Activated CD4-positive, alpha-beta T cell treated with anti-CD3 and anti-CD28 coated beads, Interleukin-2, amount 10 ng/mL, durations not matched to agents 24 days and 14 days (primary cell): ENCODE data around the gene PRKCB. TPM values are rescaled to one million over a fixed set of nuclear protein-coding genes. Genes with fewer than 3 reads are reported as not detected.

Source experiments
- DNase-seq: peaks from one replicate; pipeline ENCODE4 v3.0.0; 2022
- H3K27ac Mint-ChIP-seq: one replicate; pipeline ENCODE4 v1.8.0; 2022; ENCODE audit warnings: mild to moderate bottlenecking, mixed read lengths
- H3K27me3 Mint-ChIP-seq: one replicate; pipeline ENCODE4 v1.8.0; 2022; ENCODE audit warnings: mixed read lengths
- H3K36me3 Mint-ChIP-seq: one replicate; pipeline ENCODE4 v1.8.0; 2022; ENCODE audit warnings: low read depth, mild to moderate bottlenecking, mixed read lengths
- H3K4me1 Mint-ChIP-seq: one replicate; pipeline ENCODE4 v1.8.0; 2021; ENCODE audit warnings: mixed read lengths
- H3K4me3 Mint-ChIP-seq: one replicate; pipeline ENCODE4 v1.8.0; 2022; ENCODE audit warnings: mild to moderate bottlenecking, moderate library complexity, mixed read lengths
- H3K9me3 Mint-ChIP-seq: one replicate; pipeline ENCODE4 v1.8.0; 2021; ENCODE audit warnings: mixed read lengths
- intact Hi-C: fragments of 100-400 bp; cut with micrococcal nuclease; formaldehyde crosslinking; loops from one replicate; pipeline ENCODE4 v1.15.1; 2023
- total RNA-seq: library from RNA; stranded (reverse); gene quantifications from 2 replicates; pipeline ENCODE4 v1.2.3, GENCODE V29; 2022

PRKCB gene
- total RNA-seq, 1 donor from 2014 or later, result 84.2 TPM

- Mint-ChIP-seq H3K36me3 (peaks cover 38% of the 10 kb centered on the region), H3K4me3 (no peak overlapping the region), H3K27me3 (no peaks in the 10 kb centered on the region), H3K27ac (no peak overlapping the region), H3K9me3 (no peaks in the 10 kb centered on the region), H3K4me1 (no peaks in the 10 kb centered on the region)
- no peak for DNase-seq
- intact Hi-C loops, result no loop called here
Measured at GRCh38 chr16:24174504-24174903, 338.7 kb downstream of the PRKCB start.

- H3K36me3 Mint-ChIP-seq, result peaks cover 40% of the 10 kb centered on the region
- no peak overlapping the region for H3K27ac Mint-ChIP-seq
- intact Hi-C loops, result no loop called here
Measured at GRCh38 chr16:24174957-24175356, 339.2 kb downstream of the PRKCB start.

GRCh38 chr16:24178496-24178895, 342.7 kb downstream of the PRKCB start:
- peak; percentile 65 for DNase-seq
- no peak overlapping the region for H3K4me3 Mint-ChIP-seq
- intact Hi-C loops, result no loop called here
- no peaks in the 10 kb centered on the region for H3K4me1 Mint-ChIP-seq
- H3K27ac Mint-ChIP-seq, result no peak overlapping the region
- no peaks in the 10 kb centered on the region for H3K27me3 Mint-ChIP-seq
- H3K36me3 Mint-ChIP-seq, result peaks cover 33% of the 10 kb centered on the region
- H3K9me3 Mint-ChIP-seq, result no peaks in the 10 kb centered on the region

More at GRCh38 chr16:24174957-24175356, 339.2 kb downstream of the PRKCB start:
- Mint-ChIP-seq H3K9me3 (no peaks in the 10 kb centered on the region), H3K4me3 (no peak overlapping the region), H3K4me1 (no peaks in the 10 kb centered on the region), H3K27me3 (no peaks in the 10 kb centered on the region)
- DNase-seq, result no peak

GRCh38 chr16:24180451-24180850, 344.7 kb downstream of the PRKCB start:
- DNase-seq, result no peak
- H3K9me3 Mint-ChIP-seq, result no peaks in the 10 kb centered on the region
- no peaks in the 10 kb centered on the region for H3K4me1 Mint-ChIP-seq
- H3K4me3 Mint-ChIP-seq, result no peak overlapping the region
- H3K36me3 Mint-ChIP-seq, result peaks cover 28% of the 10 kb centered on the region
- no peaks in the 10 kb centered on the region for H3K27me3 Mint-ChIP-seq
- intact Hi-C loops, result no loop called here
- H3K27ac Mint-ChIP-seq, result no peak overlapping the region

GRCh38 chr16:24188021-24188542, 352.3 kb downstream of the PRKCB start:
- Mint-ChIP-seq H3K4me3 (no peak overlapping the region), H3K36me3 (peaks cover 39% of the 10 kb centered on the region), H3K27ac (no peak overlapping the region), H3K4me1 (peaks cover 14% of the 10 kb centered on the region), H3K27me3 (no peaks in the 10 kb centered on the region), H3K9me3 (no peaks in the 10 kb centered on the region)
- intact Hi-C loops, result no loop called here
- DNase-seq, result no peak

GRCh38 chr16:24188751-24189318, 353.1 kb downstream of the PRKCB start:
- Mint-ChIP-seq H3K4me3 (no peak overlapping the region), H3K27ac (peak overlapping the region; percentile 55), H3K36me3 (peaks cover 42% of the 10 kb centered on the region), H3K27me3 (no peaks in the 10 kb centered on the region), H3K9me3 (no peaks in the 10 kb centered on the region), H3K4me1 (peaks cover 14% of the 10 kb centered on the region)
- intact Hi-C loops, result no loop called here
- DNase-seq, result no peak

- H3K4me1 Mint-ChIP-seq, result peaks cover 14% of the 10 kb centered on the region
- intact Hi-C loops, result loop anchor here (2.0 to 5.0 kb wide), 2 partner anchors 39 to 53 kb away; no protein-coding TSS in a partner anchor
- peaks cover 42% of the 10 kb centered on the region for H3K36me3 Mint-ChIP-seq
- peak overlapping the region; percentile 71 for H3K27ac Mint-ChIP-seq
- DNase-seq, result no peak
- H3K9me3 Mint-ChIP-seq, result no peaks in the 10 kb centered on the region
- H3K4me3 Mint-ChIP-seq, result peak overlapping the region; percentile 5
- H3K27me3 Mint-ChIP-seq, result no peaks in the 10 kb centered on the region
Measured at GRCh38 chr16:24189941-24190340, 354.2 kb downstream of the PRKCB start.

- H3K9me3 Mint-ChIP-seq, result no peaks in the 10 kb centered on the region
- no peak for DNase-seq
- peaks cover 48% of the 10 kb centered on the region for H3K36me3 Mint-ChIP-seq
- H3K27me3 Mint-ChIP-seq, result no peaks in the 10 kb centered on the region
- intact Hi-C loops, result loop anchor here (2.0 to 5.0 kb wide), 2 partner anchors 41 to 55 kb away; no protein-coding TSS in a partner anchor
- no peak overlapping the region for H3K4me3 Mint-ChIP-seq
- no peak overlapping the region for H3K27ac Mint-ChIP-seq
- H3K4me1 Mint-ChIP-seq, result peaks cover 14% of the 10 kb centered on the region
Measured at GRCh38 chr16:24191876-24192402, 356.2 kb downstream of the PRKCB start.

- Mint-ChIP-seq H3K36me3 (peaks cover 48% of the 10 kb centered on the region), H3K9me3 (no peaks in the 10 kb centered on the region), H3K4me1 (peaks cover 2% of the 10 kb centered on the region), H3K4me3 (no peak overlapping the region), H3K27ac (no peak overlapping the region), H3K27me3 (no peaks in the 10 kb centered on the region)
- intact Hi-C loops, result no loop called here
- DNase-seq, result no peak
Measured at GRCh38 chr16:24195221-24195620, 359.4 kb downstream of the PRKCB start.

GRCh38 chr16:24198807-24199533, 363.2 kb downstream of the PRKCB start:
- Mint-ChIP-seq H3K27me3 (no peaks in the 10 kb centered on the region), H3K27ac (no peak overlapping the region), H3K9me3 (no peaks in the 10 kb centered on the region), H3K4me1 (peaks cover 2% of the 10 kb centered on the region), H3K36me3 (peaks cover 42% of the 10 kb centered on the region), H3K4me3 (no peak overlapping the region)
- intact Hi-C loops, result no loop called here
- DNase-seq, result no peak

GRCh38 chr16:24203675-24204074, 367.9 kb downstream of the PRKCB start:
- intact Hi-C loops, result no loop called here
- H3K27ac Mint-ChIP-seq, result no peak overlapping the region
- no peak for DNase-seq
- H3K9me3 Mint-ChIP-seq, result no peaks in the 10 kb centered on the region
- peaks cover 22% of the 10 kb centered on the region for H3K36me3 Mint-ChIP-seq
- H3K4me3 Mint-ChIP-seq, result no peak overlapping the region
- H3K27me3 Mint-ChIP-seq, result no peaks in the 10 kb centered on the region
- H3K4me1 Mint-ChIP-seq, result peaks cover 2% of the 10 kb centered on the region

GRCh38 chr16:24204150-24204665, 368.4 kb downstream of the PRKCB start:
- H3K36me3 Mint-ChIP-seq, result peaks cover 18% of the 10 kb centered on the region
- H3K4me1 Mint-ChIP-seq, result peaks cover 2% of the 10 kb centered on the region
- H3K27me3 Mint-ChIP-seq, result no peaks in the 10 kb centered on the region
- no peak overlapping the region for H3K27ac Mint-ChIP-seq
- intact Hi-C loops, result no loop called here
- no peaks in the 10 kb centered on the region for H3K9me3 Mint-ChIP-seq
- no peak overlapping the region for H3K4me3 Mint-ChIP-seq
- no peak for DNase-seq

GRCh38 chr16:24206926-24207325, 371.1 kb downstream of the PRKCB start:
- intact Hi-C loops, result no loop called here
- Mint-ChIP-seq H3K4me1 (peaks cover 2% of the 10 kb centered on the region), H3K27me3 (no peaks in the 10 kb centered on the region), H3K4me3 (no peak overlapping the region), H3K27ac (no peak overlapping the region), H3K9me3 (no peaks in the 10 kb centered on the region), H3K36me3 (peaks cover 21% of the 10 kb centered on the region)
- DNase-seq, result no peak

GRCh38 chr16:24208710-24209109, 372.9 kb downstream of the PRKCB start:
- no peak overlapping the region for H3K27ac Mint-ChIP-seq
- peaks cover 21% of the 10 kb centered on the region for H3K36me3 Mint-ChIP-seq
- no peaks in the 10 kb centered on the region for H3K27me3 Mint-ChIP-seq

More at GRCh38 chr16:24208710-24209109, 372.9 kb downstream of the PRKCB start:
- Mint-ChIP-seq H3K9me3 (no peaks in the 10 kb centered on the region), H3K4me3 (no peak overlapping the region), H3K4me1 (no peaks in the 10 kb centered on the region)
- intact Hi-C loops, result no loop called here
- DNase-seq, result no peak
